Naive thymus-derived CD4-positive, alpha-beta T cell (primary cell): Measurements from ENCODE around the gene DUOXA2. TPM values are rescaled to one million over a fixed set of nuclear protein-coding genes. Genes with fewer than 3 reads are reported as not detected.

Experiments
- ATAC-seq: fragments of 150-1000 bp; cut with Tn5 transposase; 2 replicates; pipeline ENCODE4 v1.10.0; 2021; ENCODE audit warnings: mild to moderate bottlenecking, moderate library complexity
- CTCF ChIA-PET: fragments of 350-600 bp; sonication (Branson Sonifier 250); formaldehyde crosslinking; loops from one replicate; lab custom pipeline; 2021; ENCODE audit warnings: antibody characterized with exemption; lab: Charles Lee
- POLR2A ChIA-PET: fragments of 350-600 bp; sonication (Branson Sonifier 250); formaldehyde crosslinking; loops from one replicate; lab custom pipeline; 2021; ENCODE audit warnings: antibody characterized with exemption, inconsistent platforms; lab: Charles Lee
- DNase-seq, 9 donors: peaks; one replicate each; pipeline versions ENCODE4 v3.0.0 to v3.0.0-alpha.2; 2020 to 2022; ENCODE audit warnings: mixed read lengths in 1 of 9
- H3K27ac ChIP-seq: one replicate; pipeline ENCODE4 v1.7.0; 2013; ENCODE audit warnings: mild to moderate bottlenecking, low read depth, low read length, moderate library complexity
- H3K27me3 ChIP-seq, 2 donors: one replicate each; pipeline ENCODE4 v1.7.0; 2013; ENCODE audit warnings: low read length in 2 of 2, mild to moderate bottlenecking in 2 of 2, moderate library complexity in 2 of 2; ENCODE audit not compliant: control insufficient read depth in 2 of 2, insufficient read depth in 2 of 2
- H3K36me3 ChIP-seq, 3 experiments: 1 replicate in 2 of 3; 2 replicates in 1 of 3; pipeline ENCODE4 v1.7.0; 2013; ENCODE audit warnings: low read length in 3 of 3, mild to moderate bottlenecking in 3 of 3, moderate library complexity in 1 of 3; ENCODE audit not compliant: insufficient read depth in 3 of 3, control insufficient read depth in 2 of 3
- H3K4me1 ChIP-seq, 2 donors: one replicate each; pipeline ENCODE4 v1.7.0; 2013; ENCODE audit warnings: low read length in 2 of 2, mild to moderate bottlenecking in 2 of 2, moderate library complexity in 1 of 2; ENCODE audit not compliant: control insufficient read depth in 2 of 2, insufficient read depth in 2 of 2
- H3K4me3 ChIP-seq: 2 replicates; pipeline ENCODE4 v1.7.0; 2013; ENCODE audit warnings: mild to moderate bottlenecking, low read length
- H3K9me3 ChIP-seq, 3 experiments: 1 replicate in 2 of 3; 2 replicates in 1 of 3; pipeline ENCODE4 v1.7.0; 2013; ENCODE audit warnings: low read length in 3 of 3; ENCODE audit not compliant: control insufficient read depth in 2 of 3
- H3K27ac Mint-ChIP-seq, 9 donors: one replicate each; pipeline ENCODE4 v1.8.0; 2020 to 2022; ENCODE audit warnings: mixed read lengths in 9 of 9, mild to moderate bottlenecking in 8 of 9, moderate library complexity in 5 of 9, inconsistent platforms in 2 of 9
- H3K27me3 Mint-ChIP-seq, 5 donors: one replicate each; pipeline ENCODE4 v1.8.0; 2021 to 2022; ENCODE audit warnings: mixed read lengths in 5 of 5, mild to moderate bottlenecking in 1 of 5
- H3K36me3 Mint-ChIP-seq, 5 donors: one replicate each; pipeline ENCODE4 v1.8.0; 2020 to 2022; ENCODE audit warnings: mixed read lengths in 5 of 5, mild to moderate bottlenecking in 3 of 5, inconsistent platforms in 1 of 5
- H3K4me1 Mint-ChIP-seq, 7 donors: one replicate each; pipeline ENCODE4 v1.8.0; 2020 to 2022; ENCODE audit warnings: mixed read lengths in 7 of 7, mild to moderate bottlenecking in 3 of 7, inconsistent platforms in 1 of 7
- H3K4me3 Mint-ChIP-seq, 10 donors: one replicate each; pipeline ENCODE4 v1.8.0; 2020 to 2022; ENCODE audit warnings: mild to moderate bottlenecking in 10 of 10, mixed read lengths in 10 of 10, moderate library complexity in 6 of 10, inconsistent platforms in 2 of 10
- H3K9me3 Mint-ChIP-seq, 11 donors: one replicate each; pipeline ENCODE4 v1.8.0; 2020 to 2022; ENCODE audit warnings: mixed read lengths in 11 of 11, mild to moderate bottlenecking in 4 of 11, inconsistent platforms in 1 of 11, moderate library complexity in 1 of 11
- intact Hi-C, 2 donors: fragments of 100-400 bp; cut with micrococcal nuclease; formaldehyde crosslinking; loops; one replicate each; pipeline ENCODE4 v1.15.1; 2023
- polyA plus RNA-seq, 2 donors: library from polyadenylated mRNA; unstranded; fragments of 300-500 nt; fragmentation: Illumina TruSeq; gene quantifications; one replicate each; pipeline ENCODE4 v1.2.3, GENCODE V29; 2021
- total RNA-seq, 6 experiments: library from RNA in 5 of 6; stranded (reverse) in 5 of 6; gene quantifications; 1 replicate in 5 of 6; 2 replicates in 1 of 6; pipeline ENCODE4 v1.2.3 and lab custom pipeline; 2021 to 2026

The DUOXA2 gene
- total and polyA plus RNA-seq, 7 experiments from 2014 or later: not detected

GRCh38 chr15:45121020-45121419 lies 6.9 kb downstream of the DUOXA2 start:
- CTCF ChIA-PET: interaction anchor here (0.6 to 1.3 kb wide), 3 partner anchors 10 to 611 kb away, joined by 3 to 5 read pairs (median 4); no protein-coding TSS in a partner anchor
- Histone ChIP-seq H3K4me3 (no peak overlapping the region), H3K27me3 (peaks cover 0 to 11% of the 10 kb centered on the region in 2 donors), H3K4me1 (peaks cover 0 to 18% of the 10 kb centered on the region in 2 donors), H3K27ac (no peak overlapping the region), H3K9me3 (no peaks in the 10 kb centered on the region), H3K36me3 (no peaks in the 10 kb centered on the region)
- POLR2A ChIA-PET: no interaction called here
- Mint-ChIP-seq H3K9me3 (no peaks in the 10 kb centered on the region), H3K4me1 (peaks cover 13 to 21% (median 18%) of the 10 kb centered on the region in 7 donors), H3K27me3 (peaks cover 53 to 74% (median 54%) of the 10 kb centered on the region in 5 donors), H3K4me3 (no peak overlapping the region), H3K27ac (peak overlapping the region in 2 of 9 donors; percentile 34 to 52), H3K36me3 (peaks cover 0 to 2% (median 0%) of the 10 kb centered on the region in 5 donors)
- intact Hi-C loops: loop anchor here (10.0 kb wide), 2 partner anchors 84 to 494 kb away; no protein-coding TSS in a partner anchor
- ATAC-seq (no peak), DNase-seq (no peak)

- peaks cover 0 to 11% of the 10 kb centered on the region in 2 donors for H3K4me1 ChIP-seq
- intact Hi-C loops: loop anchor here (10.0 kb wide), 2 partner anchors 83 to 493 kb away; no protein-coding TSS in a partner anchor
- Mint-ChIP-seq H3K9me3 (peaks cover 0 to 2% (median 0%) of the 10 kb centered on the region in 11 donors), H3K27ac (no peak overlapping the region), H3K36me3 (peaks cover 0 to 2% (median 0%) of the 10 kb centered on the region in 5 donors), H3K4me3 (no peak overlapping the region), H3K27me3 (peaks cover 51 to 73% (median 54%) of the 10 kb centered on the region in 5 donors), H3K4me1 (peaks cover 10 to 16% (median 13%) of the 10 kb centered on the region in 7 donors)
- H3K27me3 ChIP-seq: peaks cover 0 to 15% of the 10 kb centered on the region in 2 donors
- H3K36me3 ChIP-seq: no peaks in the 10 kb centered on the region
- ATAC-seq: no peak
- DNase-seq: no peak
- ChIA-PET CTCF (interaction anchor here (0.6 to 1.3 kb wide), 3 partner anchors 9 to 612 kb away, joined by 3 to 5 read pairs (median 4); no protein-coding TSS in a partner anchor), POLR2A (no interaction called here)
- H3K27ac ChIP-seq: no peak overlapping the region
- H3K4me3 ChIP-seq: no peak overlapping the region
- no peaks in the 10 kb centered on the region for H3K9me3 ChIP-seq
These were observed 7.7 kb downstream of the DUOXA2 start for GRCh38 chr15:45121706-45122417.

- ATAC-seq (no peak), DNase-seq (no peak)
- no peaks in the 10 kb centered on the region for H3K36me3 Mint-ChIP-seq
- H3K4me1 Mint-ChIP-seq: peaks cover 4 to 8% (median 6%) of the 10 kb centered on the region in 7 donors
- Histone ChIP-seq H3K9me3 (no peaks in the 10 kb centered on the region), H3K27me3 (peaks cover 0 to 9% of the 10 kb centered on the region in 2 donors), H3K36me3 (no peaks in the 10 kb centered on the region), H3K4me1 (peaks cover 0 to 2% of the 10 kb centered on the region in 2 donors), H3K27ac (no peak overlapping the region), H3K4me3 (no peak overlapping the region)
- peaks cover 0 to 2% (median 0%) of the 10 kb centered on the region in 11 donors for H3K9me3 Mint-ChIP-seq
- ChIA-PET POLR2A (no interaction called here), CTCF (no interaction called here)
- no peak overlapping the region for H3K4me3 Mint-ChIP-seq
- H3K27ac Mint-ChIP-seq: no peak overlapping the region
- H3K27me3 Mint-ChIP-seq: peaks cover 48 to 66% (median 50%) of the 10 kb centered on the region in 5 donors
- intact Hi-C loops: loop anchor here (10.0 kb wide), 2 partner anchors 82 to 492 kb away; no protein-coding TSS in a partner anchor
These were observed 8.6 kb downstream of the DUOXA2 start for GRCh38 chr15:45122719-45123118.

- ATAC-seq: no peak
These were observed 9.3 kb downstream of the DUOXA2 start for GRCh38 chr15:45123397-45123796.

GRCh38 chr15:45126535-45127158 lies 12.5 kb downstream of the DUOXA2 start:
- Mint-ChIP-seq H3K27ac (no peak overlapping the region), H3K27me3 (peaks cover 59 to 70% (median 61%) of the 10 kb centered on the region in 5 donors), H3K4me1 (peaks cover 0 to 13% (median 6%) of the 10 kb centered on the region in 7 donors), H3K36me3 (no peaks in the 10 kb centered on the region), H3K9me3 (peaks cover 0 to 2% (median 0%) of the 10 kb centered on the region in 11 donors), H3K4me3 (no peak overlapping the region)
- Histone ChIP-seq H3K36me3 (no peaks in the 10 kb centered on the region), H3K4me1 (no peaks in the 10 kb centered on the region), H3K27me3 (peaks cover 0 to 8% of the 10 kb centered on the region in 2 donors), H3K27ac (no peak overlapping the region), H3K9me3 (no peaks in the 10 kb centered on the region), H3K4me3 (no peak overlapping the region)
- ChIA-PET POLR2A (interaction anchor here (1.0 kb wide), 1 partner anchor 74 kb away, joined by 3 read pairs; no protein-coding TSS in a partner anchor), CTCF (interaction anchor here (0.7 to 1.5 kb wide), 4 partner anchors 8 to 290 kb away, joined by 3 to 12 read pairs (median 4); no protein-coding TSS in a partner anchor)
- intact Hi-C loops: loop anchor here (1.0 to 10.0 kb wide), 8 partner anchors 9 to 488 kb away; no protein-coding TSS in a partner anchor
- ATAC-seq (peak; percentile 72), DNase-seq (peak in 7 of 9 donors; percentile 17 to 51 (median 43))

More at GRCh38 chr15:45123397-45123796, 9.3 kb downstream of the DUOXA2 start:
- Mint-ChIP-seq H3K4me1 (peaks cover 0 to 2% (median 2%) of the 10 kb centered on the region in 7 donors), H3K4me3 (no peak overlapping the region), H3K36me3 (no peaks in the 10 kb centered on the region), H3K27ac (no peak overlapping the region), H3K9me3 (peaks cover 0 to 2% (median 0%) of the 10 kb centered on the region in 11 donors), H3K27me3 (peaks cover 49 to 66% (median 50%) of the 10 kb centered on the region in 5 donors)
- ChIA-PET CTCF (no interaction called here), POLR2A (no interaction called here)
- Histone ChIP-seq H3K4me1 (no peaks in the 10 kb centered on the region), H3K27ac (no peak overlapping the region), H3K9me3 (no peaks in the 10 kb centered on the region), H3K27me3 (peaks cover 0 to 8% of the 10 kb centered on the region in 2 donors), H3K4me3 (no peak overlapping the region), H3K36me3 (no peaks in the 10 kb centered on the region)
- intact Hi-C loops: loop anchor here (10.0 kb wide), 2 partner anchors 81 to 491 kb away; no protein-coding TSS in a partner anchor
- DNase-seq: no peak

- H3K4me1 Mint-ChIP-seq: peaks cover 0 to 13% (median 6%) of the 10 kb centered on the region in 7 donors
- H3K27ac Mint-ChIP-seq: no peak overlapping the region
- H3K9me3 Mint-ChIP-seq: peaks cover 0 to 2% (median 0%) of the 10 kb centered on the region in 11 donors
- ChIA-PET POLR2A (no interaction called here), CTCF (interaction anchor here (1.1 kb wide), 1 partner anchor 11 kb away, joined by 3 read pairs; no protein-coding TSS in a partner anchor)
- Histone ChIP-seq H3K4me3 (no peak overlapping the region), H3K27me3 (peaks cover 0 to 8% of the 10 kb centered on the region in 2 donors), H3K9me3 (no peaks in the 10 kb centered on the region), H3K36me3 (no peaks in the 10 kb centered on the region), H3K27ac (no peak overlapping the region), H3K4me1 (no peaks in the 10 kb centered on the region)
- intact Hi-C loops: loop anchor here (10.0 kb wide), 2 partner anchors 76 to 486 kb away; no protein-coding TSS in a partner anchor
- H3K36me3 Mint-ChIP-seq: no peaks in the 10 kb centered on the region
- ATAC-seq (no peak), DNase-seq (no peak)
- peaks cover 61 to 81% (median 65%) of the 10 kb centered on the region in 5 donors for H3K27me3 Mint-ChIP-seq
- H3K4me3 Mint-ChIP-seq: peak overlapping the region in 7 of 10 donors; percentile 14 to 69 (median 34)
These were observed 15.0 kb downstream of the DUOXA2 start for GRCh38 chr15:45128971-45129639.
